Measurements from ENCODE around the gene ST14.

The ST14 gene

DNA sequence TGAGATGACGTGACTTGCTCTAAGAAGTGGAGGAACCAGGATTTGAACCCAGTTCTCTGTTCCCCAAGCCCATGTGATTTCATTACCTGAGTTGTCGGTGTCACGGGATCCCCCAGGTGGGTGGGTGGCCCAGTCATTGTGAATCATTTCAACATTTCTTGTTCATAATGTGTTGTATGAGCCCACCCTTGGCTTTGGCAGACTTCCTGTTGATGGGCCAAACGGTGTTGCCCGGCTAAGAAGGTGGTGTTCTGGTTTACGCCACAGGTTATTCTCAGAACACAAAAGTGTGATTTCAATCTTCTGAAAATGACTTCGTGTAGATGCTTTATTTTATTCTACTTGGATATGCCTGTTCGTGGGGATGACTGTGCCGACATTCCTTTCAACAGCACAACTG is 21.6 kb upstream of the ST14 start:
- DNase-seq, result no peak

DNA sequence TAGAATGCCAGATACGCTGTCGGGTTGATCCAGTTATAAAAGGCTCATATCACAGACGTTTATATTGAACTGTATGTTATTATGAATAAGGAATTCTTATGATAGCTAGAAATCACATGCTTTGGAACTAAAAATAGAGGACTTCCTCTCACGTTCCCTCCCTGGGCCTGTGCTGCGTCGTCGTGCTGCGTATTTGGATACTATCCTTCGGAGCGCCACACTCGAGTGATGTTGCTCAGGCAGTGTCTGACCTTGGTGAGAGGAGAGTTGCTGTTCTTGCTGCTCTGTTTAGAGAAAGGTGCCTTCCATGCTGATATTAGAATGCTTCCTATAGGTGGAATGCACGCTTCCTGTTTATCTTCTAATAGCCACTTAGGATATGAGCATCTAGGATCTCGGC is 20.2 kb upstream of the ST14 start:
- DNase-seq, result no peak

- DNase-seq, result no peak
Measured at GRCh38 chr11:130141561-130142341, 17.8 kb upstream of the ST14 start.

DNA sequence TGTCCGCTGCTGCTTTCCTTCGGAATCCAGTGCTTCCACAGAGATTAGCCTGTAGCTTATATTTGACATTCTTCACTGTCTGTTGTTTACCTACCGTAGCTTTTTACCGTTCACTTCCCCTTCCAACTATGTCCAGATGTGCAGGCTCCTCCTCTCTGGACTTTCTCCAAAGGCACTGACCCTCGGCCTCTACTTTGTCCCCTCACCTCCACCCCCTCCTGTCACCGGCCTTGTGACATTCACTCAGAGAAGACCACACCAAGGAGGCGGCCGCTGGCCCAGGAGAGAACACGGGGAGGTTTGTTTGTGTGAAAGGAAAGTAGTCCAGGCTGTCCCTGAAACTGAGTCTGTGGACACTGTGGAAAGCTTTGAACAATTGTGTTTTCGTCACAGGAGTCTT is 15.4 kb upstream of the ST14 start:
- no peak for DNase-seq

DNA sequence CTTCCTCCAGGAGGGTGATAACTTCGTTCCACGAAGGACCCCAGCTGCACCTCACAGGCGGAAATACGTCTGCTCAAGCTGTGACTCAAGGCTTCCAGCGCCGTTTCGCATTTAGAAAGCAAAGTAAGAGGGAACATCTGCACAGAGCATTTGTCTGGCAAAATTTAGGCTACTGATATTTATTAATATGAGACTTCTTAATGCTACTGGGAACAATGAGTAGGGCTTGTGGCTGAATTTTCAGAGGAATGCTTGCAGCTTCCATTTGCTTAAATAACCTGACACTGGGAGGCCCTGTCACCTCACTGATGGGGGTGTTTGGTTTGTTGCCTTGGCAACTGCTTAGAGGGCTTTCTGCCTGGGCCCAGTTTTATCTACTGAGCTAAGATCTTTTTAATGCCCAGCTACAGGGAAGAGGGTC is 14.7 kb upstream of the ST14 start:
- DNase-seq, result no peak

DNA sequence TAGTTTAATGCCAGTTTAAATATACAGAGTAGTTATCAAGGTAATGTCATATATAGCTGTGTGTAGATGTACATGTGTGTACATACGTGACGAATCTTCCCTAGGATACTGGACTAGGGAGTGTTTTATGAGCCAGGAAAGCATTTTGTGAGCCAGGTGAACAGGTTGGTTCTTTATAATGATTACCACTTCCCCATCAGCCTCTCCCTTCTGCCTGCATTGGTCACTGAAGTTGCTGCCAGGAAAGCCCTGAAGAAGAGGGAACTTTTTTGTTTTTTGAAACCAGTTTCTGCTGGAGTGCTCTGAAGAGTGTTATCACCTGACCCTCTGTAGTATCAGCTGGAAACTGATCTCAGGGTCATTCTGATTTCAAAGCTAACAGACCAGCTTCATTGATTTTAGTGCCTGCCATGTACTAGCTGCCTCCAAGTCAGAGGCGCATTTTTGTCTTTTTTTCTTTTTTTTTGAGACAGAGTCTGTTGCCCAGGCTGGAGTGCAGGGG is 14.2 kb upstream of the ST14 start:
- no peak for DNase-seq

- no peak for DNase-seq
Measured at GRCh38 chr11:130145975-130146776, 13.4 kb upstream of the ST14 start.

DNA sequence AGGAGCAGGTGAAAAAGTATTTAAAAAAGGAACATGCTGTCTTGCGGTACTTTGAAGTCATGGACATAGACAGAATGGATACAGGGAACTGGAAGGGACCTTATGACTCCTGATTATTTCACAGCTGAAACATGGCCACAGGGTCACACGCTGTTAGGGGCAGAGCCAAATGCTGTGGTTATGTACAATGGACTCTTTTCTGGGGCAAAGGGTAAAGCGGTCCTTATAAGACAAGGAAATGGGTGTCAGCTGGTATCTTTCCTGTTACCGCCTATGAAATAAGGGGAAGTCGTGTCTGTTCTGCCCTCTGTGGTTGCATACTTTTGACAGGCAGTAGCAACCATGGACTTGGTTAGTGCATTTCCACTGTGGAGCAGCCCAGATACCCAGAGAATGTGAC is 12.8 kb upstream of the ST14 start:
- no peak for DNase-seq

DNA sequence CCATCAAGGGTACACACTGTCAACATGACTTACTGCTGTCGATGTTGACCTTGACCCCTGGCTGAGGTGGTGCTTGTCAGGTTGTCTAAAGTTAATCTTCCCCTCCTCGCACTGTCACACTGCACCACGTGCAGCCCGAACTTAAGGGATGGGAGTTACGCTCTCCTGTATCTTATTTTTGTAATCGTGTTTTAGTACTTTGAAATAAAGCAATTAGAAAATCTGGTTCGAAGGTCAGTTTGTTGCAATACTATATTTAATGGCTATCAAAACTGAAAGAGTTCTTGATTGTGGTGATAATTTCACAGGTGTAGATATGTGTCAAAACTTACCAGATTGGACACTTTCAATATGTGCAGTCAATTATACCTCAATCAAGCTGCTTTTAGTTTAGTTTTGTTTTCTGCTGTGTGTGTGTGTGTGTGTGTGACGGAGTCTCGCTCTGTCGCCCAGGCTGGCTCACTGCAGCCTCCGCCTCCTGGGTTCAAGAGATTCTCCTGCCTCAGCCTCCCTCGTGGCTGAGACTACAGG is 10.7 kb upstream of the ST14 start:
- no peak for DNase-seq

- no peak for DNase-seq
Measured at GRCh38 chr11:130150790-130151189, 8.8 kb upstream of the ST14 start.

DNA sequence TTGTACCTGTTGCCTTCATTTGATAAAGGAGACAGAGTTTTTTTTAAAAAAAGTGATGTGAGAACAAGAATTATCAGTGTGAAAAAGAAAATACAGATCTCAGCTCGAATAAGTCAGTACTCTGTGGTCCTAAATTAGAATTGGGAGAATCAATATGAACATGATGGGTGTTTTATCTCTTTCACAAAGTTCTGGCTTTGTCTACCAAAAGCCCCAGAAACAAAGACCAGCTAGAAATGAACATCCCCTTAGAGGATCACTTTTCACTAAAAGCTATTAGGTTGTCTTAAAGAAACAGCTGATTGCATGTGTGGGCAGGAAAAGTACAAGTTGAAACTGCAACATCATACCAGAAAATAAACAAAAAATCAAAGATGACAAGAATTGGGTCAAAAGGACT is 8.4 kb upstream of the ST14 start:
- no peak for DNase-seq

- no peak for DNase-seq
Measured at GRCh38 chr11:130156108-130157022, 3.2 kb upstream of the ST14 start.

- DNase-seq, result no peak
Measured at GRCh38 chr11:130157101-130157500, 2.5 kb upstream of the ST14 start.

GRCh38 chr11:130157840-130158239 is 1.7 kb upstream of the ST14 start:
- DNase-seq, result no peak

- DNase-seq, result no peak
Measured at GRCh38 chr11:130159139-130159538, 443 bp upstream of the ST14 start.

GRCh38 chr11:130160498-130161155 is 1.0 kb downstream of the ST14 start:
- no peak for DNase-seq

DNA sequence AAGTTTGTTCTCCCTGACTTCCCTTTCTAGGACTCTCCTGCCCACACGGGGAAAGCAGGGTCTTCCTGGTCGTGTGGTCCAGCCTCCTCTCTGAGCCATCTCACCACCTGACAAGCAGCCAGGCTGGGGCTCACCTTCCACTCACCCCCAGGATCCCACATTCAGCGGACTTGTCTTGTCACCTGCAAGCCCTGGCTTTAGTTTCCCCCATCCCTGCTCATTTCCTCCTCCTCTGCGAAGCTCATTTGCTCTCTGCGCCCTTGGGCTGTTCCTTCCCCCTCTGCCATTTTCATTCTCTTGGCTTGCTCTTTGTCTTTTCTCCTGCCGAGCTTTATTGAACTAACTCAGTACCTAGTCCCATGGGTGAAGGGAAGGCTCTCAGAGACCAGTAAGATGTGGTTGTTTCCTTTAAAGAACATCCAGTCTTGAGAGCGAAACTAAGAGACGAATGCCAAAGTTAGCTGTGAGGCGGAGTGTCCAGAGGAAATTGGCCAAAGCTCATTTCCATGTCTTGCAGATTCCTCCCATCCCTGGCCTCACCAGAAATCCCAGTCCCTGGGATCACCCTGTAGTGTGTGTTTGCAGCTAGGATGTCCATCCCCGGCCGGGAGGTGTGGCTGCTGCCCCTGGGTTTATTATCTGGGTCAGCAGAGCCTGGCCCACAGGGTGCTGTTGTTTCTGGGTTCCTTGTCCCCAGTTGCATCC is 2.0 kb downstream of the ST14 start:
- DNase-seq, result no peak

DNA sequence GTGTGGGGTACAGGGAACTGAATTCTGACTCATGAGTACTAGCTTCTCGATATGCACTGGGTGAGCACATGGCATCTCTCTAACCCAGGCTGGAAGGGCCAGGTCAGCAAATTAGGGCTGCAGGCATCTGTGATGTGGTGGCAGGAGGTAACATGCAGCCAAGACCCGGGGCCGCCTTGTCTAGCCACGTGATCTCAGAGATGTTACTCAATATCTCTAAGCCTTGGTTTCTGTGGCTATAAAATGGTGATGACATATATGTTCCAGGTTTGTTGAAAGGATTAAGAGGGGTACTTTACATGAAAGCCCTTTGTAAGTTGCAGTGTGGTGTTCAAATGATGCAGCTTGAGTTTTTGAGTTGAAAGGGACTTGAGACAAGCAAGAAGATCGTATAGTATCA is 3.2 kb downstream of the ST14 start:
- peak in 1 of 2 experiments; percentile 27 for DNase-seq

DNA sequence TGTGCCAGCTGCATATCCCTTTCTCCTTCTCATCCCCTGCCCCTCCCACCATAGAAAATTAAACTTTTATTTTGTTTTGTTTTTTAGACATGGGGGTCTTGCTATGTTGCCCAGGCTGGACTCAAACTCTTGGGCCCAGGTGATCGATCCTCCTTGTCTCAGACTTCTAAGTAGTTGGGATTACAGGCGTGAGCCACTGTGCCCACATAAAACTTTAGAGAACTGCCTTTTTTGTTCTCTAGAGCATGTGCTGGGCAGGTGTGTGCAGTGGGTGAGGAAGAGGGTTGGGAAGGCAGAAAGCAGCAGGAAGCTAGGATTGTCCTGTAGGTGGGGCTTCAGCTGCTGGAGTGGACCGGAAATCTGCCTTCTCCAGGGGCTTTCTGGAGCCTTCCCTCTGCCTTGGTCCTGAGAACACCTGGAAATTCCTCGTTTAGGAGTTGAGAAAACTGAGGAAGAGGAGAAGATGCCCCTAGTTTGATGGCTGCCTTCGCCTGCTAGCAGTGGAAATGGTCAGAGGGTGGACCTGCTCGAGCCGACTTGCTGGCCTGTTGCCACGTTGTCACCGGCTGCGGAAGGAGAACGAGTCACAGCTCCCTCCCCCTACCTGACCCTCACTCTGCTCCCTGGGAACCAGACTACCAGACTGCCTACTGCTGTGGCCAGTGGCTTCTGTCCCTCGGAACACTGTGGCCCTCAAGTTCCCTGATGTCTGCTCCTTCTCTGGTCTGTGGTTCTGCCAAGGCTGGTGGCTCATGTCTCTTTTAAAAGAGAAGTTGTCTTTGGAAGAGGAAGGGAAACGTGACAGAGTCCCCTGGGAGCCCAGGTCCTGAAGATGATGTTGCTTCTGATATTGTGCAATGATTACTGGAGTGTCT is 4.0 kb downstream of the ST14 start:
- DNase-seq, result no peak

GRCh38 chr11:130164221-130164570 is 4.6 kb downstream of the ST14 start:
- no peak for DNase-seq

Data from activated CD4-positive, alpha-beta T cell treated with anti-CD3 and anti-CD28 coated beads, Interleukin-2, amount 50 U/mL, for 48 hours (primary cell).